ENCODE results near the gene DCT. TPM values are rescaled to one million over a fixed set of nuclear protein-coding genes. Genes with fewer than 3 reads are reported as not detected.

Gene DCT
- total and polyA plus RNA-seq, 2 of the 8 experiments (the other 6 are each of a cell fraction or from before 2014, with no cell fraction given) = 0.02 TPM; not detected in 1

DNA sequence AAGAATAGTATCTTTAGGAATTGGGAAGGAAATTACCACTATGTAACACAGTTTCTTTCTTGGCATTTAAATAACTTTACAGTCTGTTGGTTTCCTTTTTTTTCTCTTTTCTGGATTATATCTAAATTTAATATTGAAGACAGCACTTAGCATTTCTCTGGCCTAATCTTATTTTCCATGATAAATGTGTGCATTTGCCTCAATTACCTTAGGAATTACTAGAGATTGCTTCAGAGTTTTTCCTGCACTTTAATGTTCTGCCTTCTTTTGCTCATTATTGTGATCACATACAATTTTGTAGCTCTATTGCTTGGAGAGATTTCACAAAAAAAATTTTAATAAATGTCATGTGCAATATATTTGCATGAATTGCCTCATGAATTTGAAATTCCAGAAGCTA is 25.1 kb downstream of the DCT start:
- Histone ChIP-seq H2AFZ (ENCODE audit: low read length) (no peak overlapping the region), H2BK5ac (ENCODE audit: low read depth, low read length) (no peak overlapping the region), H2BK15ac (ENCODE audit: low read length) (no peak overlapping the region), H3K4ac (replicated peaks; ENCODE audit: insufficient read length, low read depth, low read length) (no peak overlapping the region), H3K27ac (ENCODE audit: low read depth, low read length) (no peak overlapping the region), H2BK120ac (replicated peaks; ENCODE audit: low read depth, low read length) (no peak overlapping the region), H3K79me1 (ENCODE audit: low read depth, low read length) (no peaks in the 10 kb centered on the region), H3K23me2 (ENCODE audit: low read depth, low read length) (no peaks in the 10 kb centered on the region), H3K9ac (replicated peaks in 1 of 4; ENCODE audit: extremely low read depth in 1 of 4, low read depth in 3 of 4, low read length in 3 of 4) (no peak overlapping the region), H3K56ac (replicated peaks; ENCODE audit: insufficient read length, low read depth, low read length) (no peak overlapping the region), H3K23ac (ENCODE audit: insufficient read length) (no peak overlapping the region), H3K14ac (ENCODE audit: insufficient read length) (no peak overlapping the region), H3K4me1 (replicated peaks in 1 of 4; ENCODE audit: control insufficient read depth in 3 of 4, insufficient read depth in 4 of 4, low read length in 3 of 4) (no peaks in the 10 kb centered on the region), H4K5ac (ENCODE audit: insufficient read length, low read depth, low read length) (no peak overlapping the region), H3K4me2 (ENCODE audit: insufficient read depth in 1 of 2, low read depth in 2 of 2, low read length in 2 of 2) (no peak overlapping the region), H3K27me3 (replicated peaks in 1 of 4; ENCODE audit: control insufficient read depth in 3 of 4, extremely low read depth in 1 of 4, insufficient read depth in 3 of 4, low read length in 3 of 4) (no peaks in the 10 kb centered on the region), H3K4me3 (ENCODE audit: extremely low read depth in 1 of 4, insufficient read depth in 2 of 4, low read depth in 3 of 4, low read length in 4 of 4) (no peak overlapping the region), H2BK12ac (ENCODE audit: low read depth, low read length) (no peak overlapping the region), H2AK5ac (ENCODE audit: low read depth, low read length) (no peak overlapping the region), H4K91ac (replicated peaks; ENCODE audit: insufficient read length, low read length) (no peak overlapping the region), H3K36me3 (ENCODE audit: control insufficient read depth in 2 of 4, insufficient read depth in 4 of 4, low read length in 3 of 4) (no peaks in the 10 kb centered on the region), H3K79me2 (ENCODE audit: control insufficient read depth in 1 of 2, insufficient read depth in 2 of 2, low read length in 2 of 2) (no peaks in the 10 kb centered on the region), H3K9me3 (ENCODE audit: insufficient read depth in 2 of 2, low read depth in 1 of 2, low read length in 1 of 2) (no peaks in the 10 kb centered on the region), H3K18ac (ENCODE audit: extremely low read depth, low read length) (no peak overlapping the region), H2BK20ac (ENCODE audit: low read length) (no peak overlapping the region), H4K8ac (ENCODE audit: extremely low read depth, insufficient read depth, low read length) (no peak overlapping the region), H4K20me1 (replicated peaks in 1 of 2; ENCODE audit: control insufficient read depth in 1 of 2, insufficient read depth in 2 of 2, low read length in 2 of 2) (no peaks in the 10 kb centered on the region)
- DNase-seq (ENCODE audit: low read depth in 1 of 2, low spot score in 2 of 2) = no peak
- no peak for FAIRE-seq
- ChIA-PET CTCF (ENCODE audit: partially characterized antibody) (interaction anchor here (1.0 to 1.2 kb wide), 2 partner anchors 19 to 163 kb away, joined by 3 to 4 read pairs; no protein-coding TSS in a partner anchor), POLR2A (ENCODE audit: partially characterized antibody) (no interaction called here)
- TF ChIP-seq ASH2L (IDR thresholded peaks at IDR 0.05; ENCODE audit: low read length) (no peak), HDAC2 (IDR thresholded peaks at IDR 0.05; ENCODE audit: borderline replicate concordance in 1 of 2, low read depth in 2 of 2, low read length in 2 of 2) (no peak), ZNF274 (IDR thresholded peaks at IDR 0.05; ENCODE audit: borderline replicate concordance, extremely low read depth, low read length) (no peak), FOSL1 (IDR thresholded peaks at IDR 0.05; ENCODE audit: insufficient read depth, low read depth, low read length) (no peak), KDM5A (IDR thresholded peaks at IDR 0.05; ENCODE audit: low read length) (no peak), BACH1 (IDR thresholded peaks at IDR 0.05; ENCODE audit: low read length) (no peak), KDM1A (IDR thresholded peaks at IDR 0.05; ENCODE audit: borderline replicate concordance, low read length) (no peak), TBP (IDR thresholded peaks at IDR 0.05; ENCODE audit: low read depth, low read length) (no peak), EGR1 (IDR thresholded peaks at IDR 0.05; ENCODE audit: borderline replicate concordance, low read depth, low read length) (no peak), JUN (IDR thresholded peaks at IDR 0.05; ENCODE audit: low read depth, low read length) (no peak), MAFK (IDR thresholded peaks at IDR 0.05; ENCODE audit: low read depth, low read length) (no peak), NRF1 (IDR thresholded peaks at IDR 0.05; ENCODE audit: low read depth, low read length) (no peak)
- TF ChIP-seq, protein P1, sequence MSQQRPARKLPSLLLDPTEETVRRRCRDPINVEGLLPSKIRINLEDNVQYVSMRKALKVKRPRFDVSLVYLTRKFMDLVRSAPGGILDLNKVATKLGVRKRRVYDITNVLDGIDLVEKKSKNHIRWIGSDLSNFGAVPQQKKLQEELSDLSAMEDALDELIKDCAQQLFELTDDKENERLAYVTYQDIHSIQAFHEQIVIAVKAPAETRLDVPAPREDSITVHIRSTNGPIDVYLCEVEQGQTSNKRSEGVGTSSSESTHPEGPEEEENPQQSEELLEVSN (IDR thresholded peaks at IDR 0.05) = no peak
- TF ChIP-seq, protein P2, sequence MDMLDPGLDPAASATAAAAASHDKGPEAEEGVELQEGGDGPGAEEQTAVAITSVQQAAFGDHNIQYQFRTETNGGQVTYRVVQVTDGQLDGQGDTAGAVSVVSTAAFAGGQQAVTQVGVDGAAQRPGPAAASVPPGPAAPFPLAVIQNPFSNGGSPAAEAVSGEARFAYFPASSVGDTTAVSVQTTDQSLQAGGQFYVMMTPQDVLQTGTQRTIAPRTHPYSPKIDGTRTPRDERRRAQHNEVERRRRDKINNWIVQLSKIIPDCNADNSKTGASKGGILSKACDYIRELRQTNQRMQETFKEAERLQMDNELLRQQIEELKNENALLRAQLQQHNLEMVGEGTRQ (IDR thresholded peaks at IDR 0.05; ENCODE audit: low read length) = no peak

Measured in H1 (cell line).